ENCODE measurements around the gene NDST4.

- no peak for TF ChIP-seq CTCF (IDR thresholded peaks at IDR 0.05)
- TF ChIP-seq POLR2A (IDR thresholded peaks at IDR 0.05) = no peak
Observed at GRCh38 chr4:114945616-114946015, 167.8 kb downstream of the NDST4 start.

Measured in thyroid gland (tissue), 4 donors.